Astrocyte (in vitro differentiated cells and primary cell): ENCODE results near the gene ULK4. TPM values are rescaled to one million over a fixed set of nuclear protein-coding genes. Genes with fewer than 3 reads are reported as not detected.

Experiments
- DNase-seq: peaks from one replicate; pipeline ENCODE4 v3.0.0-alpha.2; 2010; ENCODE audit warnings: low read depth
- FAIRE-seq: peaks from 2 replicates; lab custom pipeline; 2011; peaks lifted over from hg19 to GRCh38; lab: Jason Lieb, UNC
- H2AFZ ChIP-seq: 2 replicates; pipeline ENCODE4 v1.6.0; 2012; ENCODE audit warnings: low read depth, low read length, inconsistent platforms
- H3K27ac ChIP-seq: 2 replicates; pipeline ENCODE4 v1.5.1; 2011; ENCODE audit warnings: low read depth, low read length, inconsistent platforms
- H3K27me3 ChIP-seq: 2 replicates; pipeline ENCODE4 v1.6.0; 2011; ENCODE audit warnings: low read length, inconsistent platforms; ENCODE audit not compliant: insufficient read depth
- H3K36me3 ChIP-seq: 2 replicates; pipeline ENCODE4 v1.5.1; 2011; ENCODE audit warnings: low read length, inconsistent platforms; ENCODE audit not compliant: insufficient read depth
- H3K4me1 ChIP-seq: 2 replicates; pipeline ENCODE4 v1.5.1; 2011; ENCODE audit warnings: low read length, inconsistent platforms; ENCODE audit not compliant: insufficient read depth
- H3K4me2 ChIP-seq: 2 replicates; pipeline ENCODE4 v1.6.0; 2012; ENCODE audit warnings: low read length, inconsistent platforms
- H3K4me3 ChIP-seq: 2 replicates; pipeline ENCODE4 v1.5.1; 2011; ENCODE audit warnings: low read depth, mild to moderate bottlenecking, low read length, inconsistent platforms; ENCODE audit not compliant: insufficient read depth
- H3K79me2 ChIP-seq: 2 replicates; pipeline ENCODE4 v1.6.0; 2012; ENCODE audit warnings: mild to moderate bottlenecking, low read length, inconsistent platforms; ENCODE audit not compliant: insufficient read depth
- H3K9ac ChIP-seq: 2 replicates; pipeline ENCODE4 v1.6.0; 2012; ENCODE audit warnings: mild to moderate bottlenecking, low read length, inconsistent platforms
- H3K9me3 ChIP-seq: 2 replicates; pipeline ENCODE4 v1.5.1; 2012; ENCODE audit warnings: low read depth, mild to moderate bottlenecking, low read length, inconsistent platforms; ENCODE audit not compliant: insufficient read depth
- H4K20me1 ChIP-seq: 2 replicates; pipeline ENCODE4 v1.6.0; 2012; ENCODE audit warnings: low read length, inconsistent platforms; ENCODE audit not compliant: insufficient read depth
- H3K27ac Mint-ChIP-seq: one replicate; pipeline ENCODE4 v1.8.0; 2021; ENCODE audit warnings: mild to moderate bottlenecking, mixed read lengths; ENCODE audit not compliant: unreplicated experiment
- H3K27me3 Mint-ChIP-seq: one replicate; pipeline ENCODE4 v1.8.0; 2021; ENCODE audit warnings: low read depth, mixed read lengths; ENCODE audit not compliant: unreplicated experiment
- H3K36me3 Mint-ChIP-seq: one replicate; pipeline ENCODE4 v1.8.0; 2021; ENCODE audit warnings: low read depth, mixed read lengths; ENCODE audit not compliant: unreplicated experiment
- H3K4me1 Mint-ChIP-seq: one replicate; pipeline ENCODE4 v1.8.0; 2021; ENCODE audit warnings: low read depth, mixed read lengths; ENCODE audit not compliant: unreplicated experiment
- H3K4me3 Mint-ChIP-seq: one replicate; pipeline ENCODE4 v1.8.0; 2021; ENCODE audit warnings: mild to moderate bottlenecking, moderate library complexity, mixed read lengths; ENCODE audit not compliant: unreplicated experiment
- H3K9me3 Mint-ChIP-seq: one replicate; pipeline ENCODE4 v1.8.0; 2021; ENCODE audit warnings: mild to moderate bottlenecking, mixed read lengths; ENCODE audit not compliant: unreplicated experiment
- EZH2 ChIP-seq: IDR thresholded peaks from 2 replicates; pipeline ENCODE4 v1.6.1; 2012; ENCODE audit warnings: mild to moderate bottlenecking, low read length, inconsistent platforms; ENCODE audit not compliant: insufficient read depth
- total RNA-seq: library from RNA; stranded (reverse); gene quantifications from 2 replicates; pipeline ENCODE4 v1.2.1, GENCODE V29; 2021
- TF ChIP-seq, protein P1 (sequence below): IDR thresholded peaks from 2 replicates; pipeline ENCODE4 v1.5.1; 2011; ENCODE audit warnings: low read depth, mild to moderate bottlenecking, inconsistent platforms, low read length, moderate library complexity; ENCODE audit not compliant: insufficient read depth

Gene ULK4
- total RNA-seq, 1 donor from 2014 or later: 6.6 TPM

DNA sequence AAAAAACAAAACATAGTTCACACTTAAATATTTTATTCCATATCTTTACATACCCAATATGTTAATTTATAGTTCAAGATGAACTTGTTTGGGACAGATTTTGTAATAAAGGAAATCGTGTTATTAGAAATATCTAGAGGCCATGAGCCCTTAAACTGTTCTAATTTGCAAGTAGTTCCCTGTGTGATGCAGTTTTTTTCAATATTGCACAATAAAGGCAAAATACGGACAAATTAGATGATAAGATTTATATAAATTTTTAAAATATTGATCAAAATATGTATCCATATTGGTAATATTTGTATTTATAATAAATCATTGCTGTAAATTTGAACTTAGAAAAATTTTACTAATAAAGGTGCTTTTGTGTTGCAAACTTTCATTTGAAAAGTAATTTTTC, 738.8 kb downstream of the ULK4 start:
- Mint-ChIP-seq H3K36me3 (peaks cover 14% of the 10 kb centered on the region), H3K27me3 (no peaks in the 10 kb centered on the region), H3K9me3 (no peaks in the 10 kb centered on the region), H3K4me1 (peaks cover 39% of the 10 kb centered on the region), H3K4me3 (no peak overlapping the region), H3K27ac (no peak overlapping the region)
- FAIRE-seq (no peak), DNase-seq (no peak)
- Histone ChIP-seq H3K4me3 (no peak overlapping the region), H4K20me1 (peaks cover 97% of the 10 kb centered on the region), H3K27ac (no peak overlapping the region), H3K79me2 (peaks cover 99% of the 10 kb centered on the region), H3K27me3 (no peaks in the 10 kb centered on the region), H3K36me3 (peaks cover 35% of the 10 kb centered on the region), H3K4me2 (no peak overlapping the region), H3K4me1 (peaks cover 12% of the 10 kb centered on the region), H2AFZ (no peak overlapping the region), H3K9me3 (no peaks in the 10 kb centered on the region), H3K9ac (no peak overlapping the region)
- TF ChIP-seq, protein P1, sequence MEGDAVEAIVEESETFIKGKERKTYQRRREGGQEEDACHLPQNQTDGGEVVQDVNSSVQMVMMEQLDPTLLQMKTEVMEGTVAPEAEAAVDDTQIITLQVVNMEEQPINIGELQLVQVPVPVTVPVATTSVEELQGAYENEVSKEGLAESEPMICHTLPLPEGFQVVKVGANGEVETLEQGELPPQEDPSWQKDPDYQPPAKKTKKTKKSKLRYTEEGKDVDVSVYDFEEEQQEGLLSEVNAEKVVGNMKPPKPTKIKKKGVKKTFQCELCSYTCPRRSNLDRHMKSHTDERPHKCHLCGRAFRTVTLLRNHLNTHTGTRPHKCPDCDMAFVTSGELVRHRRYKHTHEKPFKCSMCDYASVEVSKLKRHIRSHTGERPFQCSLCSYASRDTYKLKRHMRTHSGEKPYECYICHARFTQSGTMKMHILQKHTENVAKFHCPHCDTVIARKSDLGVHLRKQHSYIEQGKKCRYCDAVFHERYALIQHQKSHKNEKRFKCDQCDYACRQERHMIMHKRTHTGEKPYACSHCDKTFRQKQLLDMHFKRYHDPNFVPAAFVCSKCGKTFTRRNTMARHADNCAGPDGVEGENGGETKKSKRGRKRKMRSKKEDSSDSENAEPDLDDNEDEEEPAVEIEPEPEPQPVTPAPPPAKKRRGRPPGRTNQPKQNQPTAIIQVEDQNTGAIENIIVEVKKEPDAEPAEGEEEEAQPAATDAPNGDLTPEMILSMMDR: no peak
- no peak for TF ChIP-seq EZH2

DNA sequence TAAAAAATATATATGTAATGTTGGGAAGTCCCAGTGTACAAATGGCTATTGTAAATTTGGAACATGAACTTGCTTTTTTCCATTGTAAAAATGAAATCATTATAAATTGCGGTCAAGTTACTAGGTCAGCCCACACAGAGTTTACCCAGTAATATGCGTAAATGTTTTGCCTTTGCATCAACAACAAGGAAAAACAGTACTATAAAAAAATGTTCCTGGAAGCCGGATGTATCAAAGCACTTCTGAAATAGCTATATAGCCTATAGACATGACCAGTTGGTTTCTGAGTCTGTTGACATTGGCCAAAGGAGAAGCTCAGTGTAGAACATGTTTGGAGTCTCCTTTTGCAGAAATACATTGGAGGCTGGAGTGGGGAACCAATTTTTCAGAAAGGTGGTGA, 739.4 kb downstream of the ULK4 start:
- no peak overlapping the region for H3K27ac Mint-ChIP-seq
- no peaks in the 10 kb centered on the region for H3K27me3 Mint-ChIP-seq
- no peak overlapping the region for H3K27ac ChIP-seq
- no peak overlapping the region for H2AFZ ChIP-seq
- H3K9me3 Mint-ChIP-seq: no peaks in the 10 kb centered on the region
- peaks cover 12% of the 10 kb centered on the region for H3K4me1 ChIP-seq
- H4K20me1 ChIP-seq: peaks cover 97% of the 10 kb centered on the region
- H3K79me2 ChIP-seq: peaks cover 100% of the 10 kb centered on the region
- no peak overlapping the region for H3K4me2 ChIP-seq
- H3K9ac ChIP-seq: no peak overlapping the region
- H3K27me3 ChIP-seq: no peaks in the 10 kb centered on the region
- peaks cover 14% of the 10 kb centered on the region for H3K36me3 Mint-ChIP-seq
- no peak for DNase-seq
- peaks cover 40% of the 10 kb centered on the region for H3K4me1 Mint-ChIP-seq
- no peak for FAIRE-seq
- TF ChIP-seq, protein P1: no peak
- no peak for TF ChIP-seq EZH2
- no peak overlapping the region for H3K4me3 Mint-ChIP-seq
- H3K36me3 ChIP-seq: peaks cover 32% of the 10 kb centered on the region
- no peaks in the 10 kb centered on the region for H3K9me3 ChIP-seq
- H3K4me3 ChIP-seq: no peak overlapping the region

DNA sequence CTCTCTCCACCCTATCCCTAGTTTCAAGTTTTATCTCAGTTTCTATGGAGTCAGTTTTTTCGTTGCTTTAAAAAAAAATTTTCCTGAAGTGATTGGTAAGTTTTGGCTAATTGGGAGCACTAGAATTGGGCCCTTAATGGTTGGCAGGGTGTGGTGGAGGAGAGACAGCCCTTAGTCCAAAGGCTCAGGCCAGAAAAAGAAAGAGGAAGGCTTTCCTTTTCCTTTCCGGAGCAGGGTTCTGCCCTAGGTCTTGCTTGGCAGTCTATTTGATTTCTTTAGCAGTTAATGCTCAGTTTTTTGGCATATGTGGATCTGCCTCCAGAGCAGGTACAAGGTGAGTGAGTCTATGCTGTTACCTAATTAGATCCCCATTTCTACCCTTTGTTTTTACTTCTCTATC, 739.9 kb downstream of the ULK4 start:
- H3K4me3 Mint-ChIP-seq: no peak overlapping the region
- H3K27ac Mint-ChIP-seq: no peak overlapping the region
- H3K27me3 ChIP-seq: no peaks in the 10 kb centered on the region
- H2AFZ ChIP-seq: no peak overlapping the region
- no peak overlapping the region for H3K4me3 ChIP-seq
- H3K79me2 ChIP-seq: peaks cover 100% of the 10 kb centered on the region
- H3K27ac ChIP-seq: no peak overlapping the region
- no peaks in the 10 kb centered on the region for H3K9me3 ChIP-seq
- no peak overlapping the region for H3K4me2 ChIP-seq
- peaks cover 13% of the 10 kb centered on the region for H3K4me1 ChIP-seq
- FAIRE-seq: no peak
- H3K36me3 Mint-ChIP-seq: peaks cover 14% of the 10 kb centered on the region
- no peak overlapping the region for H3K9ac ChIP-seq
- H3K36me3 ChIP-seq: peaks cover 27% of the 10 kb centered on the region
- H3K9me3 Mint-ChIP-seq: no peaks in the 10 kb centered on the region
- H4K20me1 ChIP-seq: peaks cover 98% of the 10 kb centered on the region
- H3K27me3 Mint-ChIP-seq: no peaks in the 10 kb centered on the region
- DNase-seq: no peak
- H3K4me1 Mint-ChIP-seq: peaks cover 42% of the 10 kb centered on the region
- TF ChIP-seq, protein P1: no peak
- TF ChIP-seq EZH2: no peak
